ENCODE measurements around the gene DVL1. TPM values are rescaled to one million over a fixed set of nuclear protein-coding genes. Genes with fewer than 3 reads are reported as not detected.

DVL1 gene
- total and polyA plus RNA-seq, 9 of the 15 experiments (the other 6 are each of a cell fraction or from before 2014, with no cell fraction given) = 0.62 to 135 (median 24.3) TPM

DNA sequence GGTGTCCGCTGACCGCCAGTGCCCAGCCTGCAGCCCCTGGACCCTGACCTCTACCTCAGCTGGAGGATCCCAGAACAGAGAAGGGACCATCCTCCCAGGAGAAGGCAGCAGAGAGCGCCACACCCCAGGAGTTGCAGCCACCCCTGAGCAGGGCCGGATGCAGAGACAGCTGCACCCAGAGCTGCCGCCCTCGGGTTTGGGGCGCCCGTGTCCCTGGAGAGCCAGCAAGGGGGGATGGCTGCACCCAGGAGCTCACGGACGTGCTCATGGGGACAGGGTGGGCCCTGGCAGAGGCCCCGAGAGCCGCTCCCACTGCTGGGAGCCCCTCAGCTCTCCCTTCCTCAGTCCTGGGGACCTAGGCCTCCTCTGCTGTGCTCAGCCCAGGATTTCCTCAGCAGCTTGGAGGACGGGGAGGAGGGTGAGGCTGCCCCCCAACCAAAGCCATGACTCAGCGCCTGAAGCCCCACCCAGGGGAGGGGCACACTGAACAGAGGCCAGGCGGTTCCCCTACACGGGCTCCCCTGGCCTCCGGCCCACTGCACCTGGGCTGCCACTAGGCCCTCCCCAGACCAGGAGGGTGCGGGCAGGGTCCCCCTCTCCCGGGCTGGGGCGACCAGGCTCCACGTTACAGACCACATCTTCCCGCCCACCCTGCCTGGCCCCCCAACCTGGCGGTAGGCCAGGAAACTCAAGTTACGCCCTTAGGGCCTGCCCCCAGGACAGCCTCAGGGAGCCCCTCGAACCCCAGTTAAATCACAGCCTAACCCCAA, 43.7 kb downstream of the DVL1 start (continued):
- TF ChIP-seq ZFP91 (CRISPR knock-in tag; IDR thresholded peaks at IDR 0.05) (no peak), IFI16 (CRISPR knock-in tag; IDR thresholded peaks at IDR 0.05) (no peak), SAFB2 (IDR thresholded peaks at IDR 0.05; ENCODE audit: borderline replicate concordance, low read depth, low read length, severe bottlenecking) (no peak), SIN3A (IDR thresholded peaks at IDR 0.05; ENCODE audit: borderline replicate concordance in 2 of 2, control insufficient read depth in 1 of 2, low read depth in 2 of 2, low read length in 2 of 2) (peak in 1 of 2 experiments; percentile 63; a peak in 2 of 4 replicates), CTBP1 (IDR thresholded peaks at IDR 0.05; ENCODE audit: borderline replicate concordance) (peak; percentile 11; the same call in 1 of the 2 replicates), NFE2 (IDR thresholded peaks at IDR 0.05; ENCODE audit: low read depth) (peak; percentile 97), SNIP1 (IDR thresholded peaks at IDR 0.05; ENCODE audit: low read depth) (no peak), LEF1 (IDR thresholded peaks at IDR 0.05) (peak; percentile 34; the same call in 1 of the 2 replicates), HLTF (IDR thresholded peaks at IDR 0.05) (no peak), TGIF2 (CRISPR knock-in tag; IDR thresholded peaks at IDR 0.05) (no peak), PHTF2 (CRISPR knock-in tag; IDR thresholded peaks at IDR 0.05) (peak; percentile 52; the same call in 1 of the 2 replicates), RAD51 (IDR thresholded peaks at IDR 0.05; ENCODE audit: borderline replicate concordance, low read depth) (no peak)
- TF ChIP-seq, protein P1, sequence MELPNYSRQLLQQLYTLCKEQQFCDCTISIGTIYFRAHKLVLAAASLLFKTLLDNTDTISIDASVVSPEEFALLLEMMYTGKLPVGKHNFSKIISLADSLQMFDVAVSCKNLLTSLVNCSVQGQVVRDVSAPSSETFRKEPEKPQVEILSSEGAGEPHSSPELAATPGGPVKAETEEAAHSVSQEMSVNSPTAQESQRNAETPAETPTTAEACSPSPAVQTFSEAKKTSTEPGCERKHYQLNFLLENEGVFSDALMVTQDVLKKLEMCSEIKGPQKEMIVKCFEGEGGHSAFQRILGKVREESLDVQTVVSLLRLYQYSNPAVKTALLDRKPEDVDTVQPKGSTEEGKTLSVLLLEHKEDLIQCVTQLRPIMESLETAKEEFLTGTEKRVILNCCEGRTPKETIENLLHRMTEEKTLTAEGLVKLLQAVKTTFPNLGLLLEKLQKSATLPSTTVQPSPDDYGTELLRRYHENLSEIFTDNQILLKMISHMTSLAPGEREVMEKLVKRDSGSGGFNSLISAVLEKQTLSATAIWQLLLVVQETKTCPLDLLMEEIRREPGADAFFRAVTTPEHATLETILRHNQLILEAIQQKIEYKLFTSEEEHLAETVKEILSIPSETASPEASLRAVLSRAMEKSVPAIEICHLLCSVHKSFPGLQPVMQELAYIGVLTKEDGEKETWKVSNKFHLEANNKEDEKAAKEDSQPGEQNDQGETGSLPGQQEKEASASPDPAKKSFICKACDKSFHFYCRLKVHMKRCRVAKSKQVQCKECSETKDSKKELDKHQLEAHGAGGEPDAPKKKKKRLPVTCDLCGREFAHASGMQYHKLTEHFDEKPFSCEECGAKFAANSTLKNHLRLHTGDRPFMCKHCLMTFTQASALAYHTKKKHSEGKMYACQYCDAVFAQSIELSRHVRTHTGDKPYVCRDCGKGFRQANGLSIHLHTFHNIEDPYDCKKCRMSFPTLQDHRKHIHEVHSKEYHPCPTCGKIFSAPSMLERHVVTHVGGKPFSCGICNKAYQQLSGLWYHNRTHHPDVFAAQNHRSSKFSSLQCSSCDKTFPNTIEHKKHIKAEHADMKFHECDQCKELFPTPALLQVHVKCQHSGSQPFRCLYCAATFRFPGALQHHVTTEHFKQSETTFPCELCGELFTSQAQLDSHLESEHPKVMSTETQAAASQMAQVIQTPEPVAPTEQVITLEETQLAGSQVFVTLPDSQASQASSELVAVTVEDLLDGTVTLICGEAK (IDR thresholded peaks at IDR 0.05) = 0 out of 2 replicates have a peak, but pooled peaks have one; percentile 9
- TF ChIP-seq, protein P1 (CRISPR knock-in tag; IDR thresholded peaks at IDR 0.05) = no peak
- TF ChIP-seq, protein P2, sequence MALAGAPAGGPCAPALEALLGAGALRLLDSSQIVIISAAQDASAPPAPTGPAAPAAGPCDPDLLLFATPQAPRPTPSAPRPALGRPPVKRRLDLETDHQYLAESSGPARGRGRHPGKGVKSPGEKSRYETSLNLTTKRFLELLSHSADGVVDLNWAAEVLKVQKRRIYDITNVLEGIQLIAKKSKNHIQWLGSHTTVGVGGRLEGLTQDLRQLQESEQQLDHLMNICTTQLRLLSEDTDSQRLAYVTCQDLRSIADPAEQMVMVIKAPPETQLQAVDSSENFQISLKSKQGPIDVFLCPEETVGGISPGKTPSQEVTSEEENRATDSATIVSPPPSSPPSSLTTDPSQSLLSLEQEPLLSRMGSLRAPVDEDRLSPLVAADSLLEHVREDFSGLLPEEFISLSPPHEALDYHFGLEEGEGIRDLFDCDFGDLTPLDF (CRISPR knock-in tag; IDR thresholded peaks at IDR 0.05) = no peak
